NCI-H1694 treated with DMSO at 0.1 percent for 48 hours (cell line): ENCODE measurements around the gene SIK2.

Experiments used
- DNase-seq: peaks from one replicate; lab custom pipeline; 2025; lab: John Stamatoyannopoulos, UW

SIK2 gene

DNA sequence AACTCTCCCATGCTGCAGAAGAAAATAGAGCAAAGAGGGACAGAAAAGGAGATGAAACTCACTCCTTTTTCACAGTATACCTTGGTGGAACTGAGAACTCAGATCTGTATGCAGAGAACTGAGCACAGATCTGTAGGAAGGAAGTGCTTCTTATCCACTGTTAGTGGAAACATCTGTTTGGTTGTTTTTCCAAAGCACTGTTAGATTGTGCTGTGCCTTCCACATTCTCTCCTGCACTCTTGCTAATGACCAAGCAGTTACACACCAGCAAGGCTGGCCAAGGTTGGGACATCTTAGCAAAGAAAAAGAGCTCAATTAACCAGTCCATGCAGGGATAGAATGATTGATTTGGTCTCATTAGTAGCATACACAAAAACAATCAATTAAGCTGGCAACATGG, 20.1 kb upstream of the SIK2 start:
- no peak for DNase-seq

DNA sequence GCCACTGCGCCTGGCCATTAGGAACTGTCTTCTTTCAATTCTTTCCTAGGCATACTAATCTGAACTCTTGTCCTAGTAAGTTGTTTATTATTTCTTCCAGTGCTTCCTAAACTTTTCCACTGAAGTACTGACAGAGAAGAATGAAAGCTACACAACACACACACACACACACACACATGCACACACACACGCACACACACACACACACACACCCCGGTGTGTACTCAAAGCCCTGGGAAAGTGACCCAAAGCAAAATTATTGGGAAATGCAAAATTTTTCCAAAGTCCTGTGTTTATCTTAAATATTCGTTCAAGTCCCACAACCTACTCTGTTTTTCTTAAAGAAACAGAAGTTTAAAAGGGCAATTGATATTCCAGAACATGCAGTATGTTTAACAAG, 19.4 kb upstream of the SIK2 start:
- DNase-seq = no peak

DNA sequence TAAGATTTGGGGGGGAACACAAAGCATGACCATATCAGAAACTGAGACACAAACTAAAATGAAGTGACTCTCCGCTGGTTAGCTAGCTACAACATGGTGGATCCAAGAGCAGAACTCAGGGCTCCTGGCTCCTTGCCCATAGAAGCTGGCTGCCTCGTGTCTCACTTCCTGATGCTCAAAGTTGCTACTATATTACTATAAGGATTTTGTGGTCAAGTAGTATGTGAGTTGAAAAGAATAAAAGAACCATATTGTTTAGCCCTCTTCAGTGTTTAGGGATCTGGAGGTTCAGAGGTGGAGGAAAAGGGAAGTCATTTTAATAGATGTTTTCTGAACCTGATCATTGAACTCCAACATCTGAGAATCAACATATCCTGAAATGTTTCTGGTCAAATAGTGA, 16.9 kb upstream of the SIK2 start:
- DNase-seq = no peak

DNA sequence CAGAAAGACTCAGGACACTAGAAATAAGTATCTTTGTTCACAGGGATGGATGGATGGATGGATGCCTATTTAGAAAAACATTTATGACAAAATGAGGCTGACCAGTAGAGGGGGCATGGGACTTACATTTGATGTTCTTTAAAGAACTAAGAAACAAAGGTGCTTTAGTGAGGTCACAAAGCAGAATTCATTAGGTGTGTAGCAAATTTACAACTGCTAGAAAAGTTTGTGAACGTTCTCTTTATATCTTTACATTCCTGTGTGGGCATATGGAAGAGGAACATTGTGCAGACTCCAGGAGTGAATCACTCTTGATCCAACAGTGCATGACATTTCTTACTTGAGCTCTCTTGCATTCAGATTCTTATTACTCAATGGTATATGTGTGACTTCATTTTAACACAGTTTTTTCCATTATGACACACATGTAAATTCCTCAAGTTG, 15.8 kb upstream of the SIK2 start:
- no peak for DNase-seq

DNA sequence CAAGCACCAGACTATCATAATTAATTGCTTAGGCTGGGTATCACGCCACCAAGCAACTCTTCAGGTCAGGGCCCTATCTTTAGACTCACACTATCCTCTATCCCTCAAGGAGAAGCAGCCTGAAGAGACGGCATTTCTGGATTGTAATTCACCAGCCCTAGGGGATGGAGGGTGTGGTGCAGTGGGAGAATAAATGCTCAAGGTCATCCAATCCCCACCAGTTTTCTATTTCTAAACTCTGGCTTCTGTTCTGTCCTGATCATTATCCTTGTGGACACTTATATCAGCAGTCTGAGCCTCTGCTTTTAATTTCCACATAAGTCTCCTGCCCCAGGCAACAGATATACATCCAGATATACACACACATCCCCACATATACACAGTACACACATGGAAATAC, 13.1 kb upstream of the SIK2 start:
- no peak for DNase-seq

DNA sequence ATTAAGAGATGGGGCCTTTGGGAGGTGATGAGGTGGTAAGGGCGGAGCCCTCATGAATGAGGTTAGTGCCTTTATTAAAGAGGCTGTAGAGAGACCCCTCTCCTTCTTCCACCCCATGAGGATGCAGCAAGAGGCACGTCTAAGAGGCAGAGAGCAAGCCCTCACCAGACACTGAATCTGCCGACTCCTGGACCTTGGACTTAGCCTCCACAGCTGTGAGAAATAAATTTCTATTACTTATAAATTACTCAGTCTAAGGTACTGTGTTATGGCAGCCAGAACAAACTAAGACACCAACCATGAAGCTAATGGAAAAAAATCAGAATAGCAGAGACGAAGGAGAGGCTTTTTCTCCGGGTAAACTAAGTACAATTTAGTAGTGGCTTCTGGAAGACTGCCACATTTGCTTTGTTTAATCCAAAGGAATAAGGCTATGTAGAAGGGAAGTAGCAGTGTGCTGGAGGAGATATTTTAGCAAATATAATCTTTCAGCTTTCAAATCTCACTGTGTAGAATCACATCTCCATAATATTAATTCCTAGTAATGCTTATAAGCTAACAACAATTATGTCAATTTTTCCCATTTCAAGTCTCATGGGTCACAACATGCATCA, 12.3 kb upstream of the SIK2 start:
- DNase-seq = no peak

DNA sequence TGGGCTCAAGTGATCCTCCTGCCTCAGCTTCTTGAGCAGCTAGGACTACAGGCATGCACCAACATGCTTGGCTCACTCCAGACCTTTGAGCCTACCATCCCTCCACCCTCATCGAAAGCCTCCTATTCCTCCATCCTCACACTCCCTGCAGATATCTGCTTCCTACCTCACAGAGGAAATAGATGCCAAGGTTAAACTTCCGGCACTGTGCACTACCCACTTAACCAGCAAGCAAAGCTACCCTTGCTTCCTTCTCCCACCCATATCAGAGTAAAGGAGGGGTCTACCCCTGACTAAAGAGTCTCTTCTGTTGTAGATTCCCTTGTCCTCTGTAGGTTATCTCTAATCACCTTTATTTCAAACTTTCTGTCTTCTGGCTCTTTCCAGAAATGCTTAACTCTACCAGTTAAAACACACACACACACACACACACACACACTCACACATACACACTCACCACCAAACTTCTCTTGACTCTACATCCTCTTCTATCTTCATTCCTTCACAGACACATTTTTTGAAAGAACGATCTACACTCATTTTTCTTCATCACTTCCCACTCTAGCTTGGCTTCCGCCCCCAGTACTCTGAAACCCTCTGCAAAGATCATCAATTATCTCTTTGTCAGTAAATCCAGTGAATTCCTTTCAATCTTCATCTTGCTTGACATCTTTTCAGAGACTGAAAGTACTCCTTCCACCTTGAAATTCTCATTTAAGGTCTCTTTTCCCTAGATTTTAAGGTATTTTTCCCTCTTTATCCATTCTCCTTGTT, 10.9 kb upstream of the SIK2 start:
- DNase-seq = no peak

DNA sequence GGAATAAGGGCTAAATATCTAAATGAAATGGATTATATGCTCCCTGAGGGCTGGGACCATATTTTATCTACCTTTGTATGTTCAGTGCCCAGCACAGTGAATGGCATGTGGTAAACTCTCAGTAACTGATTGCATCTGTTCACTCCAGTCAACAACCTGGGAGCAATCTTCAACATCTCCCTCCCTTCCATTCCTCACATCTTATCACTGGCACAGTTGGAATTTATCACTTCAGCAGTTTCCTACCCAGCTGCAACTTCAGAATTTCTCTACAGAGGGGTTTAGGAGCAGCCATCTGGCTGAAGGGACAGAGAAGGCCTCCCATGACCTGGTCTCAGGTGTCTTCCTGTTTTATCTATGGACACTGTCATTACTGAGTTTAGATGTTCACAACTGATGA, 9.8 kb upstream of the SIK2 start:
- DNase-seq = no peak

DNA sequence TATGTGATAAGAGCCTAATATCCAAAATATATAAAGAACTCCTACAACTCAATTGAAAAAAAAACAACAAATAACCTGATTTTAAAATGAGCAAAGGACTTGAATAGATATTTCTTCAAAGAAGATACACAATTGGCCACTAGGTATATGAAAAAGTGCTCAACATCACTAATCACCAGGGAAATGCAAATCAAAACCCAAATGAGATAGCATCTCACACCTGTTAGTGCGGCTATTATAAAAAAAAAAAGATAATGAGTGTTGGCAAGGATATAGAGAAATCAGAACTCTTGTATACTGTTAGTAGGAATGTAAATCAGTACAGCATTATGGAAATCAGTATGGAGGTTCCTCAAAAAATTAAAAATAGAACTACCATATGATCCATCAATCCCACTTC, 5.9 kb upstream of the SIK2 start:
- no peak for DNase-seq

DNA sequence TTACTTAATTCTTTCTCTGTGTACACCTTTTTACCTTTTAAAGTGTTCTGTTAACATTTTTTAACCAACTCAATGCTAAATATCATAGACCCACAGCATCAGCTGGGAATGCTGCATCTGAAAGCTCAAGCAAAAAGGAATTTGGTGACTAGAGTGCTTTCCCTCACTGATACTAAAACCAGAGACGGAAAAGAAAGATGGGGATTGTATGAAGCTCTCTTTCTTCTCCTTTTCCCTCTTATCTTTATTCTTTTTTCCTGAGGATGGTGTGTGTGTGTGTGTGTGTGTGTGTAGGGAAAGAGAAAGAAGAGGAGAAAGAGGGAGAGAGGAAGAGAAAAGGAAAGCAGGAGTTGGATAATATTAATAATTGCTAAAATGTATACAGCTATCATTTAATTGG, 4.1 kb upstream of the SIK2 start:
- no peak for DNase-seq

DNA sequence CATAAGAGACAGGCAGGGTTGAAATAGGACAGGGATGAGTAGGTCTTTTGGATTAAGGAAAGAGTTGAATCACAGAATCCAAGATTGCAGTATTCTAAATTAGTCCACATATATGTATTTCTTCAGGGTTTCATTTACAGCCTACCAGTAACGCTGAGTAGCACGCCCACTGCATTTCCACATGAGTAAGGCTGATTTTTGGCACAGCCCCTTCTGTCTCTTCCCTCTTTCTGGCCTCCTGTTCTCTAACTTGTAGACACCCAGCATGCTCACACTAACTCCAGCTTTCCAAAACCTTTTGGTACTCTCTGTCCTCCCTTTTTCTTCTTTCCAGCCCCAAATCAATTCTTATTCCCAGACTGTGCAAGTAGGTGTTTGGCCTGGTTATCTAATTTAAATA, 3.7 kb upstream of the SIK2 start:
- no peak for DNase-seq

DNA sequence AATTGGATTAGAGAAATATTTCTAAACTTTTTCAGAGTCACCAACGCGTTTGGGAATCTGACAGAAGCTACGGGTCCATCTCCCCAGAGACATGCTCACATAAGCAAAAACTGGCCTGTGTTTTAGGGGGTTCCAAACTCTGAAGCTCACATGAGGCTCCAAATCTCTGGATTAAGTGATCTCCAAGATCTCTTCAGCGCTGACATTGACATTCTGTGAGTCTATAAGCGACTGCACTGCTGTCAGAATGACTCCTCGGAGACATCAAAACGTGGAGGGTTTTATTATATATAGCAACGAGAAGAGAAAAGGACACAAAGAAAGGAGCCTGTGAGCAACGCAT, 642 bp upstream of the SIK2 start:
- no peak for DNase-seq

DNA sequence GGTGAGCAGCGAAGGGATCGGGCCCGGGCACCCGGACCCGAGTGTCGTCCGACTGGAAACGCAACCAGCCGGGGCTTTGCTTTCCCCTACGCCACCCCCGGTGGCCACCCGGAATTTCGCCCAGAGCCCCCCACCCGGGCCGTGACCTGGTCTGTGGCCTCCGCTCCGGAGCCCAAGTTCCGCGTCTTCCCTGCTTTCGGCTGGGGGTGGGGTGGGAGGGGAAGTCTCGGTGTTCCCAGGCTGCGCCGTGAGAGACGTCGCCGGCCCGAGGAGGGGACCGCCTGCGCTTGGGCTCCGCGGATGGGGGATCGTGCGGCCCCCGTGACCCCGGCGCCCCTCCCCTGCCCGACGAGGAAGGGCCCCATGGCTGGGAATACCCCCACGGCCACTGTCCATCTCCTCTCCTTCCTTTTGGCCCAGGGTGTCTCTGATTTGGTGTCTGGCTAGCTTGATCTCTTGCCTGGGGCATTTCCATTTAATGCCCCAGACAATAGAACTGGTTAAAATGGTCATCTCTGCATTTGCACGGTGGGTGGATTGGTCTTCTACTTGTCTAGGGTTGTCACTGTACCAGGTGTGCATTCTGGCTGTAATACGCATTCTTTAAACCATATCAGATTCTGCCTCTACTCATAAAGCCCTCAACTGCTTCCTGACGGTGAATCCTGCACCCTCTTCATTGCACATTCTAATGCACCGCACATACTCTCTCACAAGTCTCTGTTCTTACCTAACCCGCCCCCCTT, 789 bp downstream of the SIK2 start:
- DNase-seq = no peak

DNA sequence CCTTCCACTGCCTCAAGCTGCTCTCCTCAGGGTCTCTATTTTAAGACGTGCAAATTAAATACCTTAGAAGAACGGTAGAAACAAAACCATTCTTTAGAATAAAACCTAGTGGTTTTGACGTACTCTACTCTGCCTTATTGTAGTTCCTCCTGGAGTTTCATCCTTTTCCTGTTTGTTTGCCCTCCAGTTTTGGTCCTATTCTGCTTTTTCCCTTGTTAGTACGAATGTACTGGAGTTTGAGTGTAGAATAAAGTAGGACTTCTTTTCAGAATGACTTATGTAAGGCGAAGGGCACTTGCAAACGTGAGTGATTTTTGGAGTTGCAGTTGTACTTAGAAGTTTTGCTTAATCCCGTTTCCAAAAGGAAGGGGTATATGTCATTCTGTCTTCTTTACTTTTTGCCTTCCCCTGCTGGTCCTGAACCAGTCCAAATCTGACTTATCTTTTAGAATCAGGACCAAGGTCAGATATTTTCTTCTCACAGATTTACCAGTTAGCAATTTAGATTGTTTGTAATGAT, 1.4 kb downstream of the SIK2 start:
- no peak for DNase-seq

DNA sequence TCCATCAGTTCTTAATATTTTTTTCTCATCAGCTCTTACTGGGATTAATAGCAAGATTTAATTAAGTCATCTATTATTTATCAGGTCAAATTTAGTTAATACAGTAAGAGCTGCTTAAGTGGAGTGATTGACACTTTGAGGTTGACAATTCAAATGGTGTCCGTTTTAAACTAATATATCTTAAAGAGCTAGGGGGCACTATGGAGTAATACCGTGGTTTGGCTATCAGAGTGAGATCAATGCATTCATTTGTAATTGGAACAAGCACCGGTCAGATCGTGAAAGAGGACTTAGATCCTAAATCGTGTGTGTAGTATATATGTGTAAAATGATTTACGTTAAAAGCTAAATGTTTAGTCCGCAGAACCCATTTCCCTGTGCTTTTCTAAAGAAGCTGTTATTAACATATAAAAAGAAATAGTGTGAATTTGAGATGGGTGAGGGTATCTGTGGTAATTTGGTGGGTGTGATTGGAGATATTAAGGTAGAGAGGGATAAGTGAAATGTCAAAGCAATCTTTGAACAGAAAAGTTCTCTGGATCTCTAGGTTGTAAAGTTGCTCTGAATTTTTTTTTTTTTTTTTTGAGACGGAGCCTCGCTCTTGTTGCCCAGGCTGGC, 2.3 kb downstream of the SIK2 start:
- peak; percentile 14 for DNase-seq

DNA sequence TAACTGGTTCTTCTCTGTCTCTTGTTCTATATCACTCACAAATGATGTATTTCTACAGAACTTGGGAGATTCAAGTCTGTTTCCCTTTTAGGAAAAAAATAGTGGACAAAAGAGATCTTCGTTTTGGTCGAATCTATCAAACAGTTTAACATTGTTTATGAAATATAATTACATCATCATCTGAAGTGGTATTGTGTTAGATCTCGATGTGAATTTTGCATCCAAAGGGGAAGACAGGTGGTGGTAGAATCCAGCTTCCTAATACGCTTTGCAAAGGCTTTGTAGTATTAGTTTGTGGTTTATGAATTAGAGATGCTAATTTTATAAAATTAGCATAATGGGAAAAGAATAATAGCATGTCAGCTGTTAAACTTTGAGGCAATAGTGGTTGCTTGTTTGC, 3.4 kb downstream of the SIK2 start:
- no peak for DNase-seq

DNA sequence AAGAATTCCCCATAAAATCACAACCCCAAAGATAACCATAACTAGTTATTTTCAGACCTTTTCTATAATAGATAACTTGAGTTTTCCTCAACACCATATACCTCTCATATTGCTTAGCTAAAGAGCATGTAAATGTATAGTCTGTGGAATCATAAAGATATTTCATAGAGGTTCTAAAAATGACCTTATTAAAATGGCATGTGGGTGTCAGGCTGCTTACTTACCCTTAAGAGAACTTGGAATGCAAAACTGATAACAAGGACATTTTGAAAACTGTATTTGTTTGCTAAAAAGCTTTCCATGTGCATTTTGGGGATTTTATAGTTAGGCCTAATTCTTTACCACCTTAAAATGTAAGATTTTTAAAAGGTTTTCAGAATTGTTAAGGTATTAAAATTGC, 4.7 kb downstream of the SIK2 start:
- DNase-seq = no peak

DNA sequence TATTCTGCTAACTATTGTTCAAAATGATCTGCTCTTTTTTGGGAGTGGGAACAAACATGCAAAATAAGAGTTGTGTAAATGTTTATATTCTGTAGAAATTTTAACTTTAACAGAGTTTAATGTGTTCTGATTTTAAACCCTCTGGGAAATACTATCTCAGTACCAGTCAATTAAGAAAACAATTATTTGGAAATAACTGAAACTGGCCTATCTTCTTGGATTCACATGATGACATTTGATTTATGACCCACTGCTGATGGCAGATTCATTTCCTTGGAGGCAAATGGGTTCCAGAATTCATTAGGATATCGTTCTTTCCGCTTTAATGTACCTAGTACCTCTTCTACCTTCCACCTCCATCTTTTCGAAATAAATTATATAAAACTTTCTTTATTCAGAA, 5.5 kb downstream of the SIK2 start:
- DNase-seq = no peak

DNA sequence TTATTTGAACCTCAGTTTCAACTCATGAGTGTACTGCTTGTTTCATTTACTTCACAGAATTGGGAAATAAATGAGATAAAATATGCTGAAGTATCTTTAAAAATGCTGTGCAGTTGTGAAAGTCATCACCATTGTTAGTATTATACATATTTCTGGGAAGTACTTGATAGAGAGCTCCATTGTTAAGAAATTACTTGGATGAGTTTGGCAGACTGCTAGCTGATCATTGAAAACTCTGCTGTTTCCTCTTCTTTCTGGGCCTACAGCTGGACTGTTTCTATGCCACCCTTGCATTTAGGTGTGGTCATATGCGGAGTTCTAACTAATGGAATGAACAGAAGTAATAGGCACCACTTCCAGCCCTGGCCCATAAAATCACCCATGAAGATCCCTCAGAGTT, 10.0 kb downstream of the SIK2 start:
- no peak for DNase-seq

DNA sequence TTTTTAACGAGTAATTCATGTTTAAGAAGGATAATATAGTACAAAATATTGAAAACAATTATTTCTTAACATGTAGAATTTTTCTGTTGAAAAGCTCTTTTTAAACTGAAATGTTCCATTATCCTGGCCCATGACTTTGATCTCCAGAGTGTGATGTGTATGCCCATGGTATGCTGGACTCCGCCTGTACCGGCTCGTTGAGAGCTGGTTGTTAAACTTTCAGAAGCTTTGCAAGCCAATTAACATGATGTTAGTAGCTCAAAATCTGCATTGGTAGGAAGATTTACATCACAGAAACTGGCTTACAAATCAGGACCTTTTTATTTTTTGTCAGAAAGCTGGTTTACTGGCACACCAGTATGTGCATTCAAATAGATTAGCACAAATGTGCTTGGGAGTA, 15.0 kb downstream of the SIK2 start:
- no peak for DNase-seq

DNA sequence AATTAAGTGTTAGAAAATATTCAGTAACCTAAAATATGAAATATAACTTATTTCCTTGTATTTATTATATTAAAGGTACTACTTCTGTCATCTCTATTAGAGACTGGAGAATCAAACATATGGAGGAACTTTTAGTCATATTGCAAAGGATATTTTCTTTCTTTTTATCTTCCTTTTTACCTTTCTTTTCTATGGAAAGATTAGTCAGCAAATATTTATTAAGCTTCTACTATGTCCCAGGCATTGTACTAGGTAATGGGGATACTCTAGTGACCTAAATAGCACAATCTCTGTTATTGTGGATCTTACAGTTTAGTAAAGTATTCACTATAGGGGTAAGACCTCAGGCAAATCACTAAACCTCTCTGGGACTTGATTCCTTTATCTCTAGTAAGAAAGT, 18.3 kb downstream of the SIK2 start:
- no peak for DNase-seq

DNA sequence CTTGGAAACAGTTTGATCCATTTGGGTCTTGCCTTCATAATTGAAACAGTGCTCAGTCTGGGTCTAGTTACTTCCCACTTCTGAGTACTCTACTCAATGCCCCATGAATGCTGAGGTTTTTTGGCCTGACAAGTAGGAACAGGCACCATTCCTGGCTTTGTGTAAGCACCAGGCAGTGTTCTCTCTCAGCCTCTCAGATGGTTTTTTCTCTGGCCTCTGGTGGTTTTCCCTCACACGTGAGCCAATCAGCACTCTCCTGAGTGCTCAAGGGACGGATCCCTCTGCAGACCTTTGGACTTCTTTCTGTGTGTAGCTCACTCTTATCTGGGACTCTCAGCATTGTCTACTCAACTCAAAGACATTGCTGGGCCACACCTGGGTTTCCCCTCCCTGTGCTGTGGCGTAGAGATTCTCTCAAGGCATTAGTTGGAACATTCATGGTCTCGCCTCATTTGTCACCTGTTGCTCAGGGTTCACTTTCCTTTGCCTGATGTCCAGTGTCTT, 21.3 kb downstream of the SIK2 start:
- DNase-seq = no peak

DNA sequence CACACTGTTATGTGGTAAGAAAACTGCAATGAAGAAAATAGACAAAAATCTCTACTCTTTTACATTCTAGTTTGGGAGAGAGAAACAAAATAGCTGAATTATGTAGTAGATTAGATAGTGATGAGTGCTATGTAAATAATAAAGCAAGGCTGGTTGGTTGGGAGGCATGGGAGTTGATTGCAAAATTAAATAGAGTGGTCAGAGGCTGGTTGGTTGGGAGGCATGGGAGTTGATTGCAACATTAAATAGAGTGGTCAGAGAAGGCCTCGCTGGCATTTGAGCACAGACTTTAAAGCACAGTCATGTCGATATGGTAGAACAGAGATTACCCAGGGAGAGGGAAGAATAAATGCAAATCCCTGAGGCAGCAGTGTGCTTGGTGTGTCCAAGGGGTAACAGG, 22.4 kb downstream of the SIK2 start:
- DNase-seq = no peak
